Measurements from ENCODE around the gene GAB4.

- no peak for TF ChIP-seq ELK4 (IDR thresholded peaks at IDR 0.05; ENCODE audit: borderline replicate concordance, low read depth, low read length)
- no peak for TF ChIP-seq REST (tag by site-specific recombination; IDR thresholded peaks at IDR 0.05)
- no peak for TF ChIP-seq SP2 (tag by site-specific recombination; IDR thresholded peaks at IDR 0.05)
Measured at GRCh38 chr22:16914006-16914405, 94.0 kb downstream of the GAB4 start.
